Measurements from ENCODE around the gene PHLPP1.
"Not testable (repeated sequence)": the region's sequence is repeated elsewhere in the genome, so short reads cannot be mapped to it uniquely, and the experiment has no call there.

The PHLPP1 gene

GRCh38 chr18:62717169-62717924 is 2.0 kb downstream of the PHLPP1 start:
- DNase-seq (ENCODE audit: low read depth, low spot score) = peak; percentile 22

- no peak for DNase-seq (ENCODE audit: low read depth, low spot score)
Measured at GRCh38 chr18:62717925-62718800, 2.8 kb downstream of the PHLPP1 start.

DNA sequence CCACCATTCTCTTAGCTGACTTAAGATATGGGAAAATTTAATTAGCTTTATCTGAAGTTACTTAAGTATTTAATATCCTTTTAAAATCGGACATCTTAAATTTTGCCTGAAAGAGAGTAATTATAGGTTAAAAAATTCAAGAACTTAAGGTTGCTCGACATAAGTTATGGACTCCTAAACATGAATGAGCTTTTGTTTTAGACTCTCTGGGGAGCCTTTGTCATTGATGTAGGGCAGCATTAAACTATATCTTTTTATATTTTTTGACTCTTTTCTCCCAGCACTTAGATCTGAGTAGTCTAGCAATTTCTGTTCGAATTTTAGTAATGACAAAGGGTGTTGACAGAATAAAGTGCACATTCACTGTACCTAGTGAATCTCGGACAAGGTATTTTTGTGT is 4.7 kb downstream of the PHLPP1 start:
- no peak for DNase-seq (ENCODE audit: low read depth, low spot score)

DNA sequence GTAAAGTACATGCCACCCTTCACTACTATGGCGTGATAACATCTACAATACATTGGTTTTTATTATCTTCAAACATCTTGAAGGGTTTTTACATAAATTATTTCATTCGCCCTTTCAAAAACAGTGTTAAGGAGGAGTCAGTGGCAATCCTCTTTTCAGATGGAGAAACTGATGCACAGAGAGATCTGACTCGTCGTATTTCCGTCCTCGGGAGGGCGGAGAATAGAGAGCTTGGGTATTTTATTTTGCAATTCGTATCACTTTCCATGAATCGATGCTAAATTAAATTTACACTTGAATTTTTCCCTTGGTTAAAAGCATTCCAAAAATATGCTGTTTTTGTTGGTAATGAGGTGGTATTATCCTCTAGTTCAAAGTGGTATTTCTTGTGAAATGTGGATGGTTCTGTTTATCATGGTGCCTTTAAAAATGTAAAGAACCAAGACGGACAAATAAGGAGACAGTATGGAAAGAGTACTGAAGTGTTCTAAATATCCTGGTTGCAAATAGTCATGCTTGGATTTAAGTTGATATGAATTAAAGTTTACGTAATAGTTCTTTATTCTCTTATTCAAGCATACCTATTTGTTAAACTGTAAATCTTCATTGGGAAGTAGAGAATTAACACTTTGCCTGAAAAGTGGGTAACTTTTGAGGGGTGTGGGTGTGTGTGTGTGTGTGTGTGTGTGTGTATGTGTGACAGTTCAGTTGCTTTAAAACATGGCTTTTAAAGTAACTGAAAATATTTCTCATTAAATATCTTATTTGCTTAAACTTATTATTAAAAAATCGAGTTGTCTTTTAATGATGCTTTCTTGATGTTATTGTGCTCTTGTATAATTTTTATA is 5.6 kb downstream of the PHLPP1 start:
- DNase-seq (ENCODE audit: low read depth, low spot score) = no peak

GRCh38 chr18:62721839-62722795 is 6.8 kb downstream of the PHLPP1 start:
- DNase-seq (ENCODE audit: low read depth, low spot score) = no peak

- DNase-seq (ENCODE audit: low read depth, low spot score) = no peak
Measured at GRCh38 chr18:62723666-62724281, 8.4 kb downstream of the PHLPP1 start.

DNA sequence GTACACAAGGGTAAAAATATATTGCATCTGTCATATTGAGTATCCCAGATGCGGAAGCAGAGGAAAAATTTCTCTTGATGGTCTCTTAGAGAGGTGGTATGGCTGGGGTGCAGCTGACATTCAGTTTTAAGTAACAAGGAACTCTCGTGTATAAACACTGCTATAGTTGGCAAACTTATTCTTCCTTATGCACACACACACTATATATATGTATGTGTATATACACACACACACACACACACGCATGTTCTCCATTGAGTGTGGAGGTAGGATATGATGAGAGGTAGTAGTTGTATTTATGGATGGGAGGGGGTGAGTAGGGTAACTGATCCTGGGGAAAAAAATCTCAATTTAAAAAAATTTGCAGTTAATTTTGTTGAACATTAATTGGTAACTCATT is 10.6 kb downstream of the PHLPP1 start:
- no peak for DNase-seq (ENCODE audit: low read depth, low spot score)

- DNase-seq (ENCODE audit: low read depth, low spot score) = no peak
Measured at GRCh38 chr18:62728254-62728653, 12.9 kb downstream of the PHLPP1 start.

DNA sequence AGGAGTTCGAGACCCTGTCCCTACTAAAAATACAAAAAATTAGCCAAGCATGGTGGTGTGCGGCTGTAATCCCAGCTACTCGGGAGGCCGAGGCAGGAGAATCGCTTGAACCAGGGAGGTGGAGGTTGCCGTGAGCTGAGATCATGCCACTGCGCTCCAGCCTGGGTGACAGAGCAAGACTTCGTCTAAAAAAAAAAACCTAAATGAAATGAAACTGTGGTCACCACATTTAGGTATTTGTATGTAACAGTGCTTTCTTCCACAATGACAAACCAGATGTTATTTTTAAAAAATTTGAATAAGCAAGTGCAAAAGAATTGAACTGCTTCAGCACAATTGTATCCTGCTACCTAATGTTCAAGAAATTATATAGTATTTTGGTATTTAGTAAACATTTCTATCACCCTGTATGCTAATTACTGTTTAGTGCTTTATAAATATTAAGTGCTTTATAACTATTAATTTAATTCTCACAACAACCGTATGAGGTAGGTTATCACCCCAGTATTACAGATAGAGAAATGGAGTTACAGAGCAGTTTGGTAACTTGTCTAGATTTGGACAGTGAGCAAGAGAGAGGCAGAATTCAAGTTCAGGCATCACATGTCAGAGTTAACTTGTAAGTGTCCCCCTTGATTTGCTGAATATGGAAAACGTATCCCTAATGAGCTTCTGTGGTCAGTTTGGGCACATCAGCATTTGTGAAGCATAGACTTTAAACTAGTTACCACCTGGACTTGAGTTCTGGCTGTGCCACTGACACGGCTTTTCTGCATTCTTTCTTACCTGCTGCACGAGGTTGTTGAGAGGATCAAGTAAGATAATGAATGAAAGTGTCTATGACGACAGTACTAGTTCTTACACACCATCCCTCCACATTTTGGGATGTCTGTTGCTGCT is 14.4 kb downstream of the PHLPP1 start:
- no peak for DNase-seq (ENCODE audit: low read depth, low spot score)

GRCh38 chr18:62730941-62731340 is 15.6 kb downstream of the PHLPP1 start:
- DNase-seq (ENCODE audit: low read depth, low spot score) = no peak

DNA sequence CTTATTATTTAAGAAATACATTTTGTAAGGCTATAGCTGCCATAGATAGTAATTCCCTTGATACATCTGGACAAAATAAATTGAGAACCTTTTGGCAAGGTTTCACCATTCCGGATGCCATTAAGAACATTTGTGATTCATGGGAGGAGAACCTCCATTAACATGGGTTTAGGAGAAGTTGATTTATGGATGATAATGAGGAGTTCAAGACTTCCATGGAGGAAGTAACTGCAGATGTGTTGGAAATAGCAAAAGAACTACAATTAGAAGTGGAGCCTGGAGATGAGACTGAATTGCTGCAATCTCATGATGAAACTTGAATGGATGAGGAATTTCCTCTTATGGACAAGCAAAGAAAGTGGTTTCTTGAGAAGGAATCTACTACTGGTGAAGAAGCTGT is 17.3 kb downstream of the PHLPP1 start:
- DNase-seq (ENCODE audit: low read depth, low spot score) = no peak

DNA sequence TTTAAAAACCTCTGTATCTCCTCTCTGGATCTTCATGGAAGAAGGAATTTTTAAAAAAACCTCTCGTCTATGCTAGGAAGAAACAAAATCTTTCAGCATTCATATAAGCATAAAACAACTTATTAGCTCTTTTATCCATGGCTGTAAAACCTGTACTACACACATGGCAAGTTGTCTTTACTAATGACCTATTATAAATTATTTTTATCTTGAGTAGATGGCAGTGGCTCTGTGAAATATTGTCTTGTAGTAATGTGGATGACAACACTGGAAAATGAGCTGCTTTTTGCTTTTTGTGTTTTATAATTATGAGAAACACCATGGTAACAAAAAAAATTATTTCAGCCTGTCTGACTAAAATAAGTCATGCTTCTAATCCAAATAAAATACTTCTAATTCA is 18.9 kb downstream of the PHLPP1 start:
- DNase-seq (ENCODE audit: low read depth, low spot score) = no peak

GRCh38 chr18:62735387-62735786 is 20.0 kb downstream of the PHLPP1 start:
- no peak for DNase-seq (ENCODE audit: low read depth, low spot score)

GRCh38 chr18:62736077-62736855 is 20.9 kb downstream of the PHLPP1 start:
- DNase-seq (ENCODE audit: low read depth, low spot score) = no peak

GRCh38 chr18:62737241-62737873 is 22.0 kb downstream of the PHLPP1 start:
- no peak for DNase-seq (ENCODE audit: low read depth, low spot score)

GRCh38 chr18:62738639-62739038 is 23.3 kb downstream of the PHLPP1 start:
- DNase-seq (ENCODE audit: low read depth, low spot score) = no peak

- DNase-seq (ENCODE audit: low read depth, low spot score) = no peak
Measured at GRCh38 chr18:62739911-62740310, 24.6 kb downstream of the PHLPP1 start.

DNA sequence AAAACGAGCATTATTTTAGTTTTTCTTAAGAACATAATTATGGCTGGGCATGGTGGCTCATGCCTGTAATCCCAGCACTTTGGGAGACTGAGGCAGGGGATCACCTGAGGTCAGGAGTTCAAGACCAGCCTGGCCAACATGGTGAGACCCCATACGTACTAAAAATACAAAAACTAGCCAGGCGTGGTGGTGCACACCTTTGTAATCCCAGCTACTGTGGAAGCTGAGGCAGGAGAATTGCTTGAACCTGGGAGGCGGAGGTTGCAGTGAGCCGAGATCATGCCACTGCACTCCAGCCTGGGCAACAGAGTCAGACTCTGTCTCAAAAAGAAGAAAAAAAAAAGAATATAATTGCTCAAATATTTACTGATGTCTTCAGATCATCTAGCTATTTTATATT is 25.3 kb downstream of the PHLPP1 start:
- not testable (repeated sequence) for DNase-seq (ENCODE audit: low read depth, low spot score)
